HG03520 (cell line): Measurements from ENCODE around the gene CDR2L.

Experiments used
- ATAC-seq: cut with Tn5 transposase; IDR thresholded peaks from one replicate; pipeline ENCODE4 v1.9.1; 2021; ENCODE audit warnings: mild to moderate bottlenecking, moderate library complexity; ENCODE audit not compliant: unreplicated experiment

Gene CDR2L

GRCh38 chr17:74987418-74987908 lies at the start of gene CDR2L:
Gene CDR2L (plus strand): TSS chr17:74987632. CDS start chr17:74988044, 412 bp downstream.
- ATAC-seq, result peak; percentile 90

DNA sequence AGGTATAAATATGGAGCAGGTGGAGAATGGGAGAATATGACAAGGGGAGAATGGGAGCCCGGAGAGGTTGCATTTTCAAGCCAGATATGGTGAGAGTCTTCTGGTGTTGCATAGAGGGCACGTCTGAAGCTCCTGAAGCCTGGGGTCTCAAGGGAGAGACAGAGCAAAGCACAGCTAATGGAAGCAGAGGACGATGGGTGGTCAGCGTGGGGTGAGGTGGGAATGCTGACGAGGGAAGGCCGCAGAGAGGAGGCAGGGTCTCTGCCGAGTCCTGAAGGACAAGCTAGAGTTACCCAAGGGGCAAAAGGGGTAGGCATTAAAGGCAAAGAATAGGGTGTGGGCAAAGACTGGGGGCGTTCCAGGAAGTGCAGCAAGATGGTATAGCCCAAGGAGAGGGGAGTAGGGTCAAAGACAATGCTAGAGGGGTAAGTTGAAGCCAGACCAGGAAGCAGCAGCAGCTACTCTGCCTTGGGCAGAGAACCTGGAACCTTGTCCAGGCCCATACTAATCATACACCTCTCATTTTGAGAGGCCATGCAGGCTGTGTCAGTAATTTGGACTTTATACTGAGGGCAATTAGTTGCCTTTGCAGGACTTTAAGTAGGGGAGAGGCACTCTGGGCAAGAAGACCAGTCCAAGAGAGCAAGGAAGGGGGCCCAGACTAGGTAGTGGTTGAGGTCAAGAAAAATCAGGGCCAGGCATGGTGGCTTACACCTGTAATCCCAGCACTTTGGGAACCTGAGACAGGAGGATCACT lies 49.1 kb upstream of the CDR2L start:
- ATAC-seq, result no peak

GRCh38 chr17:74939534-74939933 lies 47.9 kb upstream of the CDR2L start:
- no peak for ATAC-seq

- ATAC-seq, result no peak
Measured at GRCh38 chr17:74941128-74941725, 46.2 kb upstream of the CDR2L start.

DNA sequence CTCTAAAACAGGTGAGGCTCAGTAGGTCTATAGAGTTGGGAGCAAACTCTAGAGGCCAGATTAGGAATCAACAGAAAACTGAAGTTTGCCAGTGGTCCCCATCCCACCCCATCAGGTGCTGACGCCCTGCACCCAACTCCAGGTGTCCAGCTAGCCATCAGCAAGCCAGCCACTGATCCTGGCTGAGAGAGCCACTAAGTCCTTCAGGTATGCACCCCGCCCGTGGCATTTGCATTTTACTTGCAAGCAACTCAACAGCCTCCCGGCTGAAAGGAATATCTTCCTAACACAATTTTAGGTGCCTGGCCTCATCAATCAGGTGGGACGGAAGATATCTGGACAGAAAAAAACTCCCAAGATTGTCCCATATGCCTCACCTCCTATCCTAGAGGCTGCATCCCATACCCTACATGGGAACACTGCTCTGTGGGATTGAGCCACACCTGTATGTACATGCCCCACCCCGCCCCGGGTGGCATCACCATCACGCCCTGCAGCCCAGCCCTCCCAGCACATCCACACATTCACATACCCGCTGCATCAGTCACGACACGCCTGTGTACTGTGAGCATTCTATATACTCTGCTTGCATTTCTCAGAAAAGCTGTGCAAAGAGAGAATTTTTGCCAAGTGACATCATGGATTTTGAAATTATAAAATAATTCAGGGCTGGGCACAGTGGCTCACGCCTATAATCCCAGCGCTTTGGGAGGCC lies 43.5 kb upstream of the CDR2L start:
- no peak for ATAC-seq

DNA sequence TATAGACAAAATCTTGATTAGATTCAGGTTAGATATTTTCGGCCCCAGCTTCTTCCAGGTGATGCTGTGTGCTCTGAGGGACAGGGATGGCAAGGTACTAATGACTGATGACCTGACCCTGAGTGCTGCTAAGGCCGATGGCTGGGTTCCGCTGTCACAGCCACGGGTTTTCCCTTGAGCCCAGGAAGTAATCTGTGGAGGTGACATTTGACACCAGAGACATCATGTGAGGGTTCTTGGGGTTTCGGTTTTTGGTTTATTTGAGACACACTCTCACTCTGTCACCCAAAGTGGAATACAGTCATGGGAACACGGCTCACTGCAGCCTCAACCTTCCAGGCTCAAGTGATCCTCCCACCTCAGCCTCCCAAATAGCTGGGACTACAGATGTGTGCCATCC lies 41.9 kb upstream of the CDR2L start:
- no peak for ATAC-seq

GRCh38 chr17:74946641-74947040 lies 40.8 kb upstream of the CDR2L start:
- no peak for ATAC-seq

DNA sequence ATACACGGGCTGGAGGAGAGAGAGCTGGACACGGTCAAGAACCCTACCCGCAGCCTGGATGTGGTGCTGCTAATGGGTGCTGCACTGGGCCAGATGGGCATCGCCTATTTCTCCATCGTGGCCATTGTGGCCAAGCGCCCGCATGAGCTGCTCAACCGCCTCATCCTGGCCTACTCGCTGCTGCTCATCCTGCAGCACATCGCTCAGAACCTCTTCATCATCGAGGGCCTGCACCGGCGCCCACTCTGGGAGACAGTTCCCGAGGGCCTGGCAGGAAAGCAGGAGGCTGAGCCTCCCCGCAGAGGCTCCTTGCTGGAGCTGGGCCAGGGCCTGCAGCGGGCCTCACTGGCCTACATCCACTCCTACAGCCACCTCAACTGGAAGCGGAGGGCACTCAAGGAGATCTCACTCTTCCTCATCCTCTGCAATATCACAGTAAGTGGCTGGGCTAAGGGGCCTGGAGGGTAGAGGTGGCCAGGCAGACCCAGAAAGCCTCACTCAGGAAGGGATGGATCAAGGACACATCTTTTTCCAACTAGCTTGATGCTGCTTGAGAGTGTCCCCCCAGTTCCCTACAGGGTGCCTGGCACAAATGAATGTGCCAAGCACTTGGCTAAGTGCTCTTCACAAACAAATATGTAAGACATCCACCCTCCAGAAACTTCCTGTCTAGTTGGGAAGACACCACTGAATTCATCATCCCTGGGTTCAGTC lies 40.2 kb upstream of the CDR2L start:
- no peak for ATAC-seq

DNA sequence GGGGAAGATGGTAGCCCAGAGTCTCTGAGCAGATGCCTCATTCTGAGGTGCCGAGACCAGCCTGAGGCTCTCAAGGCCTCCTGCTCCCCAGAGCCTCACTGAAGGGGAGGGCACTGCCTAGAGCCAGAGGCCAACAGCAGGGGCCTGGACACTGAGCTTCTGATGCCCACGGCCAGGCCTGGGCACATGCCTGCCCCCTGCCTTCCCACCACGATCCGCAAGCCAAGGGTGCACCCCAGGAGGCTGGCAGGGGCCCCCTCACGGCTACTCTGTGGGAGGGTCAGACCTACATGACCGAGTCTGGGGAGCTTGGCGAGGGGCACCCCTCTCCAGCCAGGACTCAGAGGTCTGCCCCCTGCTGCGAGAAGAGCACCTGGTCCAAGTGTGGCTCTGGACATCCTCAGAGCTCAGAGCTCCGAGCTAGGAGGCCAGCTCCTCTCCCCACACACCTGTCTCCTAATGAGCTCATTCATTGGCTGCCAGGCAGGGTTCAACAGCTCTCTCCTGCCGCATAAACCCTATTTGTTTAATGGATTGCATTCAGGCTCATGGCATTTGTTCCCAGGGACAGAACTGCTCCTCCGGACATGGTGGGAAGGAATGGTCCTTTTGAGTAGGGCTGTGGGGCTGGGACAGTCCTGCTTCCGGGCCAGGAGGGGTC lies 37.8 kb upstream of the CDR2L start:
- ATAC-seq, result no peak

- ATAC-seq, result no peak
Measured at GRCh38 chr17:74950207-74950606, 37.2 kb upstream of the CDR2L start.

DNA sequence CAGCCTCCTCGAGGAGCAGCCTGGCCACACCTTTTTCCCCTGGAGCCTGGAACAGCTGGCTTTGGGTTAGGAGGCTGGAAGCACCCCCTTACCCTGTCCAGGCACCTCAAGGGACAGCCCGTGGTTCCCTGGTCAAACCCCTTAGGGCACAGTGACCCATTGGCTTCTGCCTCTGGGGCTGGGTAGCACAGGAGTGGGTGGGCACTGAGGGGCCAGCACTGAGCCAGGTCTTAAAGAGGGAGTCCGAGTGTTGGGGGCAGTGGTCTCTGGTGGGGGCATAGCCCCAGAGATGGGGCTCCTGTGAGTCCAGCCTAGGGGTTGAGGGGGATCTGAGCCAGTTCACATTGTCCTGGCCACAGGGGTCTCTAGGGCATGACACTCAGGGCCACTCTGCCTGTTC lies 36.4 kb upstream of the CDR2L start:
- no peak for ATAC-seq

GRCh38 chr17:74951680-74952421 lies 35.6 kb upstream of the CDR2L start:
- no peak for ATAC-seq

- ATAC-seq, result no peak
Measured at GRCh38 chr17:74952431-74953133, 34.9 kb upstream of the CDR2L start.

GRCh38 chr17:74953134-74953687 lies 34.2 kb upstream of the CDR2L start:
- no peak for ATAC-seq

GRCh38 chr17:74954115-74954514 lies 33.3 kb upstream of the CDR2L start:
- ATAC-seq, result no peak

GRCh38 chr17:74954665-74955421 lies 32.6 kb upstream of the CDR2L start:
- no peak for ATAC-seq

- no peak for ATAC-seq
Measured at GRCh38 chr17:74956093-74956492, 31.3 kb upstream of the CDR2L start.
